ENCODE data around the gene CXorf49.
"Not testable (repeated sequence)": the region's sequence is repeated elsewhere in the genome, so short reads cannot be mapped to it uniquely, and the experiment has no call there.

The CXorf49 gene

DNA sequence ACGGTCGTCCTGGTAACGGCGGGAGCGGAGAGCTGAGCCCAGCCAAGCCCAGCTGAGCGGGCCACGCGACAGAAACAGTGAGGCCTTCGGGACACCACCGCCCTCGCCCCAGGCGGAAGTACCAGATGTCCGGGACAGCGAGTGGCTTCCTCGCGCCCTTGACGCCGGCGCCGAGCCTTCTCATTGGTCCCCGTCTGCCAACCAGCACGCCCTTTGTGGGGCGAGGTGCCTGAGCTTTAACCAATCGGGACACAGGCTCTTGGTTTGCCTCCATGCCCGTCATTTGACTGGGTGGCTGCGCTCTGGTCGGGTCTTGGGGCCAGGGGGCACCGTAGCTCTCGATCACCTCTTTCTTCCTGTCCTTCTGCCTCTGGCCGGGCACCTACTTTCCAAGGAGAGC, at the start of gene CXorf49:
CXorf49 (minus strand) TSS at position 101 of the 400 bp plus-strand sequence. CDS start 134 bp downstream, outside the sequence.
- DNase-seq = not testable (repeated sequence)

DNA sequence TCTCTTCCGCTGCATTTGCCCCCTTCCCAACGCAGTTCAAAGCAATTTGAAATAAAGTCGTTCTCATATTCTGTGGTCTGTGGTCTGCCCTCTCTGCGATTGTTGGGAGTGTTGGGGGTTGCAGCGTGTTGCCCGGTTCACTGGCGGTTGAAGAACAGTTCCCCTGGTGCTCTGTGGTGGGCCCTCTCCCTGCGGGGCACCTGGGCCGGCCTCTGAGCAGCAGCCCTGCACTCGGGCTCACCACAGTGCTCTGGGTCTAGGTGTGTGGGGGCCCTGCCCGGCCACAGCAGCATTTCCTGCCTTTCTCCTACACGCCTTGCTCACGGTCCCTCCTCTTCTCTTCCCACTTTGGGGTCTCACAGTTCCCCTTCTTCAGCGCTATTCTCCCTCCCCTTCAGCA, 49.0 kb upstream of the CXorf49 start:
- DNase-seq = not testable (repeated sequence)

- not testable (repeated sequence) for DNase-seq
Measured at GRCh38 chrX:71765613-71766012, 47.5 kb upstream of the CXorf49 start.

GRCh38 chrX:71764832-71765231, 46.7 kb upstream of the CXorf49 start:
- DNase-seq = not testable (repeated sequence)

DNA sequence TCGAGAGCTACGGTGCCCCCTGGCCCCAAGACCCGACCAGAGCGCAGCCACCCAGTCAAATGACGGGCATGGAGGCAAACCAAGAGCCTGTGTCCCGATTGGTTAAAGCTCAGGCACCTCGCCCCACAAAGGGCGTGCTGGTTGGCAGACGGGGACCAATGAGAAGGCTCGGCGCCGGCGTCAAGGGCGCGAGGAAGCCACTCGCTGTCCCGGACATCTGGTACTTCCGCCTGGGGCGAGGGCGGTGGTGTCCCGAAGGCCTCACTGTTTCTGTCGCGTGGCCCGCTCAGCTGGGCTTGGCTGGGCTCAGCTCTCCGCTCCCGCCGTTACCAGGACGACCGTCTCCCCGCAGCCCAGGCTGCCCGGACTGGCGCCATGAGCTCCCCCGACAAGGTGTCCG, 45.0 kb upstream of the CXorf49 start, which contains the start of gene CXorf49B:
CXorf49B (plus strand) TSS at position 301 of the 400 bp plus-strand sequence; CDS start at position 376, 75 bp downstream.
- not testable (repeated sequence) for DNase-seq

DNA sequence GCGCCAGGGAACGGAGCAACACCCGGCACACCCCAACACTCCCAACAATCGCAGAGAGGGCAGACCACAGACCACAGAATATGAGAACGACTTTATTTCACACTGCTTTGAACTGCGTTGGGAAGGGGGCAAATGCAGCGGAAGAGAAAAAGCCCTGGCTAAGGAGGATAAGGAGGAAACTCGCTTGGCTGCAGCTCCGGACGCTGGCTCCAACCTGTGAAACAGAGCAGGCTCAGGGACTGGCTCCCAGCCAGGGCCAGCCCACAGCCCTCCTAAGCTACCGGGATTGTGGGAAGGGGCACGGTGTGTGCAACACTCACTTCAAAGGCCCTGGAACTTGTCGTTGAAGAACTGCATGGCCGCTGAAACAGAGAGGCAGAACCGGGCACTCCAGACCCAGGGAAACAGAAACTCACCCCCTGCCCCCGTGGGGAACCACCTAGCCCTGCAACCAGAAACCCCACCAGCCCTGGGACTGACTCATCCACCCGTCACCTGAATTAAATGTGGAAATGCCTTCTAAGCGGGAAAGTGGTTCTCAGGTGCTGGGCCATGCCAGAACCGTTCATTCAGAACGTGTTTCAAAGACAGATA, 42.7 kb upstream of the CXorf49 start:
- not testable (repeated sequence) for DNase-seq

DNA sequence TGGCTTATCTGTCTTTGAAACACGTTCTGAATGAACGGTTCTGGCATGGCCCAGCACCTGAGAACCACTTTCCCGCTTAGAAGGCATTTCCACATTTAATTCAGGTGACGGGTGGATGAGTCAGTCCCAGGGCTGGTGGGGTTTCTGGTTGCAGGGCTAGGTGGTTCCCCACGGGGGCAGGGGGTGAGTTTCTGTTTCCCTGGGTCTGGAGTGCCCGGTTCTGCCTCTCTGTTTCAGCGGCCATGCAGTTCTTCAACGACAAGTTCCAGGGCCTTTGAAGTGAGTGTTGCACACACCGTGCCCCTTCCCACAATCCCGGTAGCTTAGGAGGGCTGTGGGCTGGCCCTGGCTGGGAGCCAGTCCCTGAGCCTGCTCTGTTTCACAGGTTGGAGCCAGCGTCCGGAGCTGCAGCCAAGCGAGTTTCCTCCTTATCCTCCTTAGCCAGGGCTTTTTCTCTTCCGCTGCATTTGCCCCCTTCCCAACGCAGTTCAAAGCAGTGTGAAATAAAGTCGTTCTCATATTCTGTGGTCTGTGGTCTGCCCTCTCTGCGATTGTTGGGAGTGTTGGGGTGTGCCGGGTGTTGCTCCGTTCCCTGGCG, 2.3 kb upstream of the CXorf49 start:
- DNase-seq = not testable (repeated sequence)

DNA sequence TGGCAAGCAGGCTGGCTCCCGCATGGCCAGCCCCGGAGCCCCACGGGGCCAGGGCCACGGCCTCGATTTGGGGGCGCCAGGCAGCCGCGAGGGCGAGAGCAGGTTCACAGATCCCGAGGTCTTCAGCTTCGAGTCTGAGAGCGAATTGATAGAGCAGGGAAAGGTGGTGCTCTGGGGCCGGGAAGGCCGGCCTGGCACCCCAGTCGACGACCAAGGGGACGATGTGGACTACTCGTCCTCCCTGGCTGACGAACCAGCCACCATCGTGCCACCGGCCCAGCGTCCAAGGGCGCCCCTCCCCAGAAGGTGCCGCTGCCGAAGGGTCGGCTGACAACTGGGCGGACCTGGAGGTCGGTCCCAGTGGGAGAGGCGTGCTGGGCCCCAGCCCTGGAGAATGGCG, 1.1 kb upstream of the CXorf49 start:
- not testable (repeated sequence) for DNase-seq

GRCh38 chrX:71716323-71716722, 1.8 kb downstream of the CXorf49 start:
- DNase-seq = not testable (repeated sequence)

GRCh38 chrX:71715551-71715950, 2.5 kb downstream of the CXorf49 start:
- DNase-seq = not testable (repeated sequence)

DNA sequence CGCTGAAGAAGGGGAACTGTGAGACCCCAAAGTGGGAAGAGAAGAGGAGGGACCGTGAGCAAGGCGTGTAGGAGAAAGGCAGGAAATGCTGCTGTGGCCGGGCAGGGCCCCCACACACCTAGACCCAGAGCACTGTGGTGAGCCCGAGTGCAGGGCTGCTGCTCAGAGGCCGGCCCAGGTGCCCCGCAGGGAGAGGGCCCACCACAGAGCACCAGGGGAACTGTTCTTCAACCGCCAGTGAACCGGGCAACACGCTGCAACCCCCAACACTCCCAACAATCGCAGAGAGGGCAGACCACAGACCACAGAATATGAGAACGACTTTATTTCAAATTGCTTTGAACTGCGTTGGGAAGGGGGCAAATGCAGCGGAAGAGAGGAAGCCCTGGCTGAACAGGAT, 4.0 kb downstream of the CXorf49 start:
- DNase-seq = not testable (repeated sequence)

DNA sequence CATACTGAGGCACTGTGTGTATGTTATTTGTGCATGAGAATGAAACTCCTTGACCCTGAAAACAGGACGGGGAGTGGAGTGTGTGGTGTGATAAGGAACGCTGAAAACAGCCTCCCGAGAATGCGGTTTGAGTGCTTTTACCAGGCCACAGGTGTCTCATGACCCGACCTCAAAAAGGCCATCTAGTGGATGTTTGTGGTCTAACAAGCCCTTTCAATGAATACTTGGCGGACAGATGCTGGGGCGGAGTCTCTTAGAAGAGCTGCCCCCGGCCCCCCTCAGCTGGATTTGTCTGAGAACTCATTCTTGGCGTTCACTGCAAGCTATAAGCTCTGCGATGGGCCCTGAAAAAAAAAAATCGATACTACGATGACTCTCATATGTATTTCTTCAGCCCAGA, 15.2 kb downstream of the CXorf49 start:
- DNase-seq = not testable (repeated sequence)

DNA sequence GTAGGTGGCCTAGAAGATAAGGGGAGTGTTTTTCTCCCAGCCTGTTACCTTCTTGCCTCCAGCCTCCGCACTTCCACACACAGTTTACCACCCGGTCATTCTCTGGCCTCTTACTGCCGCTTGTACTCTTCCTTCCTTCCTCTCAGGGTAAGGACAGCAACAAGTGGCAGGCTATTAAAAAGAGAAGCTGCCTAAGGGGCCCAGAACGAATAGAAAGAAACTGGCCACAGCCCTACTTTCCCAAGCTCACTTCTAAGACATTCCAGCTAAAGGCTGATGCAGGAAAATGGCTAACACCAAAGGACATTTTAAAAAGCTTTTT, 19.1 kb downstream of the CXorf49 start:
- not testable (repeated sequence) for DNase-seq

- not testable (repeated sequence) for DNase-seq
Measured at GRCh38 chrX:71698299-71699022, 19.6 kb downstream of the CXorf49 start.

GRCh38 chrX:71697466-71698298, 20.4 kb downstream of the CXorf49 start:
- not testable (repeated sequence) for DNase-seq

DNA sequence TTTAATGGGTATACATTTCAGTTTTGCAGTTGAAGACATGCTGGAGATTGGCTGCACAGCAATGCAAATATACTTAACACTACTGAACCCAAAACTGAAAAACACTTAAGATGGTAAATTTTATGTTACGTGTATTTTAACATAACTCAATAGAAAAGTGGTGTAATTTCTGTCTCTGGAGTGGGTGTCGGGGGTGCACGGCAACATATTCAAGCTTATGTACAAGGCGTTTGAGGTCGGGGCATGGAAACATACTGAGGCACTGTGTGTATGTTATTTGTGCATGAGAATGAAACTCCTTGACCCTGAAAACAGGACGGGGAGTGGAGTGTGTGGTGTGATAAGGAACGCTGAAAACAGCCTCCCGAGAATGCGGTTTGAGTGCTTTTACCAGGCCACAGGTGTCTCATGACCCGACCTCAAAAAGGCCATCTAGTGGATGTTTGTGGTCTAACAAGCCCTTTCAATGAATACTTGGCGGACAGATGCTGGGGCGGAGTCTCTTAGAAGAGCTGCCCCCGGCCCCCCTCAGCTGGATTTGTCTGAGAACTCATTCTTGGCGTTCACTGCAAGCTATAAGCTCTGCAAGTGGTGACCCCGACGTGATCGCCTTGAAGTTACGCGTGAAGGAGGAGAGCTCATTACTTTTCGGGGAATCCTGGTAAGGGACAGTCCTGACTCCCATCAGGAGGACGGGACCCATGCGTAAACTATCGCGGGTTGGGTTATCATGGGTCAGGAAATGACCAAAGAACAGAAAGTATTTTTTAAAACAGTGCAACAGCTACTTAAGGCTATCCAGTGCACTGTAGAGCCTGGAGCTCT, 21.2 kb downstream of the CXorf49 start:
- DNase-seq = not testable (repeated sequence)

GRCh38 chrX:71679575-71680207, 38.4 kb downstream of the CXorf49 start:
- no peak for DNase-seq

GRCh38 chrX:71677195-71677594, 40.9 kb downstream of the CXorf49 start:
- DNase-seq = not testable (repeated sequence)

DNA sequence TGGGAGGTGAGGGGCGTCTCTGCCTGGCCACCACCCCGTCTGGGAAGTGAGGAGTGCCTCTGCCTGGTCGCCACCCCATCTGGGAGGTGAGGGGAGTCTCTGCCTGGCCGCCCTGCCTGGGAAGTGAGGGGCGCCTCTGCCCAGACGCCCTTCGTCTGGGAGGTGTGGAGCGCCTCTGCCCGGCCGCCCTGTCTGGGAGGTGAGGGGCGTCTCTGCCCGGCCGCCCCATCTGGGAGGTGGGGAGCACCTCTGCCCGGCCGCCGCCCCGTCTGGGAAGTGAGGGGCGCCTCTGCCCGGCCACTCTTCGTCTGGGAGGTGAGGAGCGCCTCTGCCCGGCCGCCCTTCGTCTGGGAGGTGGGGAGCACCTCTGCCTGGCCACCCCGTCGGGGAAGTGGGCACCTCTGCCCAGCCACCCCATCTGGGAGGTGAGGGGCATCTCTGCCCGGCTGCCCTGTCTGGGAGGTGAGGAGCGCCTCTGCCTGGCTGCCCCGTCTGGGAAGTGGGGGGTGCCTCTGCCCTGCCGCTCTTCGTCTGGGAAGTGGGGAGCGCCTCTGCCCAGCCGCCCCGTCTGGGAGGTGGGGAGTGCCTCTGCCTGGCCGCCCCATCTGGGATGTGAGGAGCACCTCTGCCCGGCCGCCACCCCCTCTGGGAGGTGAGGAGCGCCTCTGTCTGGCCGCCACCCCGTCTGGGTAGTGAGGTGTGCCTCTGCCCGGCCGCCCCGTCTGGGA, 41.9 kb downstream of the CXorf49 start:
- DNase-seq = not testable (repeated sequence)

DNA sequence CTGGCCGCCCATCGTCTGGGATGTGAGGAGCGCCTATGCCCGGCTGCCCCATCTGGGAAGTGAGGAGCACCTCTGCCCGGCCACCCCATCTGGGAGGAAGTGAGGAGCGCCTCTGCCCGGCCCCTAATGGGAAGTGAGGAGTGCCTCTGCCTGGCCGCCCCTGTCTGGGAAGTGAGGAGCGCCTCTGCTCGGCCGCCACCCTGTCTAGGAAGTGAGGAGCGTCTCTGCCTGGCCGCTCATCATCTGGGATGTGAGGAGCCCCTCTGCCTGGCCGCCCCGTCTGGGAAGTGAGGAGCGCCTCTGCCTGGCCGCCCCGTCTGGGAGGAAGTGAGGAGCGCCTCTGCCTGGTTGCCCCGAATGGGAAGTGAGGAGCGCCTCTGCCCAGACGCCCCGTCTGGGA, 42.4 kb downstream of the CXorf49 start:
- not testable (repeated sequence) for DNase-seq

DNA sequence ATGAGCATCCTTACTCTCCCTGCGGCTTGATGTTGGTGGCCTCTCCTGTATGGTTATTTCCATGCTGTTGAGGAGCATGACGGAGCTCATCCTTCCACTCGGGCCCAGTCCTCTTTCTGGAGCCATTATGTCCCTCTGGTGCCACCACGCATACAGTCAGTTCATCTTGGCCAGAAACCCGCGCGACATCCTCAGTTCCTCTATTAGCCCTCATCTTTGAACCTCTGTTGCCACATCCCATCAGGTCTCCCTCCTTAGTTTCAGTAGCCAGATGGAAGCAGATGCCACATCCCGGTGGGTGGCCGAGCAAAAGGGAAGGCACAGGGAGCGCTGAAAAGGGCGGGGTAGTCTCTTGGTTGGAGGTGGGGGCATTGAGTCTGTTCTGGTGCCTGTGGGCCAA, 46.1 kb downstream of the CXorf49 start:
- no peak for DNase-seq
